ENCODE measurements around the gene SPATA24.
"Not testable (repeated sequence)": the region's sequence is repeated elsewhere in the genome, so short reads cannot be mapped to it uniquely, and the experiment has no call there.

SPATA24 gene

DNA sequence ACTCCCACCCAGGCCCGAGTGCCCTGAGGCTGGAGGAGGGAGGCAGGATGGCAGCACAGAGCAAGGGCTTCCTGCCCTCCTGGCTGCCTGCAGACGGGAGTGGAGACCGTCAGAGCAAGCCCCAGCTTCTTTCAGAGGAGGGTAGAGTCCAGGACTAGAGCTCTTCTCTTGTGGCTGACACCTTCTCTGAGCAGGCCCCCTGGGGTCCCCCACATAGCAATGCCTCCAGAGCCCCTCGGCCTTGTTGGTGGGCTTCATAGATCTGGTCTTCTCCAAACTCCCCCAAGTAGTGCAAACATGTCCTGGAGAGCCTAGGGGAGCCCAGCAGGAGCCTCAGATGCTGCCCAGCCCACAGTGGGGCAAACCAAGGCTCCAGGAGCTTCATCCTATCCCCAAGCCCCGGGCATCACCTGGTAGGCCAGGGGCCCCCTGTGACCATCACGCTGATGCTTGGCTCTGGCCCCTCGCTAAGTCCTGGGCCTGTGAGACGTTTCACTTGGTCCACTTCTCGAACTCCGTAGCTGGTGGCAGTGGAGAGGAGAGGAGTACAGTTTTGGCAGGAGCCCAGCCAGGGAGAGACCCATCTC lies 16.2 kb downstream of the SPATA24 start:
- no CpG with 5 or more reads among the region's 10 CpGs for WGBS (ENCODE audit: extremely low coverage, insufficient coverage, low lambda C conversion rate)

DNA sequence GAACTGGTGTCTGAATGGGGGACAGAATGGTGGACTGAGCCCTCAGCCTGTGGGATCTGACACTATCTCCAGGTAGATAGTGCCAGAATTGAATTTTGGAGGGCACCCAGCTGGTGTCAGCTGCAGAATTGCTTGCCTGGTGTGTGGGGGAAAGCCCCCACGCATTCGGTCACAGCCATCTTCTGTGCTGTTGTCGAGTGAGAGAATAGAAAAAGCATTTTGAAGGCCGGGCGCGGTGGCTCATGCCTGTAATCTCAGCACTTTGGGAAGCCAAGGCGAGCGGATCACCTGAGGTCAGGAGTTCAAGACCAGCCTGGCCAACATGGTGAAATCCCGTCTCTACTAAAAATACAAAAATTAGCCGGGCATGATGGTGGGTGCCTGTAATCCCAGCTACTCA lies 16.9 kb downstream of the SPATA24 start:
- H3K56ac ChIP-seq (ENCODE audit: low read length); H3K4me1 ChIP-seq (ENCODE audit: control insufficient read depth, low read depth, low read length); H3K23ac ChIP-seq (ENCODE audit: low read length); H4K5ac ChIP-seq (ENCODE audit: low read length); H3K27ac ChIP-seq (ENCODE audit: low read depth, low read length); H3K4me2 ChIP-seq (ENCODE audit: low read length); H3K36me3 ChIP-seq (ENCODE audit: control insufficient read depth, insufficient read depth, low read length); H4K8ac ChIP-seq (ENCODE audit: low read depth, low read length); H3K18ac ChIP-seq (ENCODE audit: low read length); H3K27me3 ChIP-seq (ENCODE audit: insufficient read depth, low read length, poor library complexity); DNase-seq; H2AK5ac ChIP-seq (ENCODE audit: low read length); H3K79me1 ChIP-seq (ENCODE audit: low read length); H2BK5ac ChIP-seq (ENCODE audit: low read length); H3K9ac ChIP-seq (ENCODE audit: low read length); H3K4ac ChIP-seq (ENCODE audit: low read depth, low read length); H2BK15ac ChIP-seq (replicated peaks; ENCODE audit: low read depth); H3K4me3 ChIP-seq (ENCODE audit: low read length); H3K79me2 ChIP-seq (ENCODE audit: control insufficient read depth, insufficient read depth, low read length); H2BK120ac ChIP-seq (ENCODE audit: low read depth, low read length): not testable (repeated sequence)
- WGBS (ENCODE audit: extremely low coverage, insufficient coverage, low lambda C conversion rate), result no CpG with 5 or more reads among the region's 10 CpGs

More for the DNA sequence above, 16.2 kb downstream of the SPATA24 start:
- Histone ChIP-seq H4K5ac (ENCODE audit: low read length) (no peak overlapping the region), H3K27me3 (ENCODE audit: insufficient read depth, low read length, poor library complexity) (no peaks in the 10 kb centered on the region), H3K9ac (ENCODE audit: low read length) (no peak overlapping the region), H3K27ac (ENCODE audit: low read depth, low read length) (no peak overlapping the region), H3K79me2 (ENCODE audit: control insufficient read depth, insufficient read depth, low read length) (no peaks in the 10 kb centered on the region), H4K8ac (ENCODE audit: low read depth, low read length) (no peak overlapping the region), H2BK120ac (ENCODE audit: low read depth, low read length) (no peak overlapping the region), H2BK15ac (replicated peaks; ENCODE audit: low read depth) (no peak overlapping the region), H2BK5ac (ENCODE audit: low read length) (no peak overlapping the region), H3K4me1 (ENCODE audit: control insufficient read depth, low read depth, low read length) (peaks cover 2% of the 10 kb centered on the region), H3K18ac (ENCODE audit: low read length) (no peak overlapping the region), H3K4me2 (ENCODE audit: low read length) (no peak overlapping the region), H3K4me3 (ENCODE audit: low read length) (no peak overlapping the region), H3K36me3 (ENCODE audit: control insufficient read depth, insufficient read depth, low read length) (no peaks in the 10 kb centered on the region), H3K56ac (ENCODE audit: low read length) (no peak overlapping the region), H3K23ac (ENCODE audit: low read length) (no peak overlapping the region), H2AK5ac (ENCODE audit: low read length) (no peak overlapping the region), H3K4ac (ENCODE audit: low read depth, low read length) (no peak overlapping the region), H3K79me1 (ENCODE audit: low read length) (no peaks in the 10 kb centered on the region)
- DNase-seq, result no peak

DNA sequence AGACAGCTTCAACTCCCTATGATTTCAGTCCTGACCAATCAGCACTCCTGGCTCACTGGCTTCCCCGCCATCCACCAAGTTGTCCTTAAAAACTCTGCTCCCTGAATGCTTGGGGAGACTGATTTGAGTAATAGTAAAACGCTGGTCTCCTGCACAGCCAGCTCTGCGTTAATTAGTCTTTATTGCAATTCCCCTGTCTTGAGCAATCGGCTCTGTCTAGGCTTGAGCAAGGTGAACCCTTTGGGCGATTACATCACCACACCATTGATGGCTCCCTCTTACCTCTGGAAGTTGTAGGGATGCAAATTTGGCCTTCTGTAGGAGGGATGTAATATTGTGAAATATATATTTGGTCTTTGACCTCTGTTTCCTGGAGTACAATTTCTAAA lies 17.8 kb downstream of the SPATA24 start:
- peaks cover 3% of the 10 kb centered on the region for H3K4me1 ChIP-seq (ENCODE audit: control insufficient read depth, low read depth, low read length)
- H2BK15ac ChIP-seq (replicated peaks; ENCODE audit: low read depth), result no peak overlapping the region
- no peaks in the 10 kb centered on the region for H3K79me2 ChIP-seq (ENCODE audit: control insufficient read depth, insufficient read depth, low read length)
- no peak overlapping the region for H2BK120ac ChIP-seq (ENCODE audit: low read depth, low read length)
- no peak for DNase-seq
- H3K27me3 ChIP-seq (ENCODE audit: insufficient read depth, low read length, poor library complexity), result no peaks in the 10 kb centered on the region
- H4K8ac ChIP-seq (ENCODE audit: low read depth, low read length), result no peak overlapping the region
- H3K23ac ChIP-seq (ENCODE audit: low read length), result no peak overlapping the region
- H3K4ac ChIP-seq (ENCODE audit: low read depth, low read length), result no peak overlapping the region
- no peaks in the 10 kb centered on the region for H3K36me3 ChIP-seq (ENCODE audit: control insufficient read depth, insufficient read depth, low read length)
- WGBS (ENCODE audit: extremely low coverage, insufficient coverage, low lambda C conversion rate), result no CpG with 5 or more reads among the region's 5 CpGs
- no peaks in the 10 kb centered on the region for H3K79me1 ChIP-seq (ENCODE audit: low read length)
- no peak overlapping the region for H3K4me2 ChIP-seq (ENCODE audit: low read length)
- no peak overlapping the region for H3K18ac ChIP-seq (ENCODE audit: low read length)
- H3K4me3 ChIP-seq (ENCODE audit: low read length), result no peak overlapping the region
- H2BK5ac ChIP-seq (ENCODE audit: low read length), result no peak overlapping the region
- H3K9ac ChIP-seq (ENCODE audit: low read length), result no peak overlapping the region
- no peak overlapping the region for H4K5ac ChIP-seq (ENCODE audit: low read length)
- H2AK5ac ChIP-seq (ENCODE audit: low read length), result no peak overlapping the region
- H3K56ac ChIP-seq (ENCODE audit: low read length), result no peak overlapping the region
- no peak overlapping the region for H3K27ac ChIP-seq (ENCODE audit: low read depth, low read length)

DNA sequence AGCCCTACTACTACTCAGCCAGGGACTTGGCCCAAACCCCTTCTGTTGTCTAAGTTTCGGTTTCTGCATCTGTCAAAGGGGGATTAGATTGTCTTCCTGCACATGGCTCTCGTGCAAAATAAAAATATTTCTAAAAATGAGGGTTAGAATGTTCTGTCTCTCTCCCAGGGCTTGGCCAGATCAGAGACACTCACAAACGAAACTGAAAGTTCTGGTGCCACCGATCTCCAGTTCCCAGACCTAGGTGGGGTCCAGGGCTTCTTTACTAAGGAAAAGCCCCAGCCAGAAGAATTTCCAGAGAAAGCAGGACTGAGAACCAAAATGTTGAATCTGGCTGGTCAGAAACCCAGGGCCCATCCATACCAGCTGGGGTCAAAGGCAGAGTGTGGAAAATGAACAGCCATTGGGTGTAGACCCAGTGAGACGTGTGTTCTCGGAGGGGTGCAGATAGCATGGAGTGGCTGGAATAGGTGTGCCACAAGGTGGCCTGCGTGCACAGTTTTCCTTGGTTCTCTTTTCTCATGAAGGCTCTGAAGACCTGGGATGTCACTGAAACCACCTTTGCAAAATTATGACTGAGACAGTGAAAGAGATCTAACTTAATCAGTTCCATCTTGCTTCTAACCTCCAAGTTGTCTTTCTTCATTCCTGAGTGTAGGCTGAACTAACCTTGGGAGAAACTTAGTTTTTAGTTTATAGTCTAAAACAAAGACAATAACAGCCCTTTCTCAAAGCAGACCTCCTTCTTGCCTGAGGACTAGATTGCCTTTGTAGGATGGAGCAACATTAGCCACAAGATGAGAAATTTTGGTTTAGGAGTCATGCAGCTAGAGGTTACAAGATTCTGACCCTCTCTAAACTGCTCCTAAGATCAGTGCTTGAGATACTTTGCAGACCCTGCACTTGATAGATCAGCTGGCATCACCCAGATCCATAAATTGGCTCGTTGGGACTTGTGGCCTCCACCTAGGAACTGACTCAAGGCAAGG lies 18.5 kb downstream of the SPATA24 start:
- Histone ChIP-seq H2AK5ac (ENCODE audit: low read length) (no peak overlapping the region), H2BK5ac (ENCODE audit: low read length) (no peak overlapping the region), H3K27me3 (ENCODE audit: insufficient read depth, low read length, poor library complexity) (no peaks in the 10 kb centered on the region), H3K4ac (ENCODE audit: low read depth, low read length) (no peak overlapping the region), H3K4me3 (ENCODE audit: low read length) (no peak overlapping the region), H4K8ac (ENCODE audit: low read depth, low read length) (no peak overlapping the region), H3K79me2 (ENCODE audit: control insufficient read depth, insufficient read depth, low read length) (no peaks in the 10 kb centered on the region), H3K36me3 (ENCODE audit: control insufficient read depth, insufficient read depth, low read length) (no peaks in the 10 kb centered on the region), H3K23ac (ENCODE audit: low read length) (no peak overlapping the region), H3K56ac (ENCODE audit: low read length) (no peak overlapping the region), H3K4me1 (ENCODE audit: control insufficient read depth, low read depth, low read length) (peaks cover 3% of the 10 kb centered on the region), H3K79me1 (ENCODE audit: low read length) (no peaks in the 10 kb centered on the region), H4K5ac (ENCODE audit: low read length) (no peak overlapping the region), H3K18ac (ENCODE audit: low read length) (no peak overlapping the region), H3K27ac (ENCODE audit: low read depth, low read length) (no peak overlapping the region), H2BK120ac (ENCODE audit: low read depth, low read length) (no peak overlapping the region), H3K4me2 (ENCODE audit: low read length) (no peak overlapping the region), H2BK15ac (replicated peaks; ENCODE audit: low read depth) (no peak overlapping the region), H3K9ac (ENCODE audit: low read length) (no peak overlapping the region)
- no CpG with 5 or more reads among the region's 8 CpGs for WGBS (ENCODE audit: extremely low coverage, insufficient coverage, low lambda C conversion rate)
- DNase-seq, result no peak

DNA sequence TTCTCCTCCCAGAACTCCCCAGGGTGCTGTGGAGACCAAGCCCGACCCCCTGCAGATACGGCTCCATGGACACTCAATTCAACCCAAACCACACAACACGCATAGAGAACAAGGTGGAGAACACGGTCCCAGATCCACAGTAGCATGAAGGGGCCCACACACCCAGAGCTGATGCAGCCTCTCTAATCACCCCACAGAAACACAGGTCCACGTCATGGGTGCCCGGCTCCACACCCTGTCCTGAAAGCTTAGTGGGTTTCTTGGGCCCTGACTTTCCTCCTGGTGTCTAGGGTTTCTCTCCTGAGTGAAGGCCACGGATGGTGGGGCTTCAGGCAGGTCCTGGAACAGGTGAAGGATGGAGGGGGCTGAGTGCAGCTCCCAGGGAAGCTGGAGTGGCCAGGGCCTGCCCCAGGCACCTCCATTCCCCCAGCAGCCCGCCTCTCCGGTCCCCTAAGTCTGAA lies 19.3 kb downstream of the SPATA24 start:
- Histone ChIP-seq H3K9ac (ENCODE audit: low read length) (no peak overlapping the region), H3K4me2 (ENCODE audit: low read length) (no peak overlapping the region), H3K27ac (ENCODE audit: low read depth, low read length) (no peak overlapping the region), H3K4ac (ENCODE audit: low read depth, low read length) (no peak overlapping the region), H4K8ac (ENCODE audit: low read depth, low read length) (no peak overlapping the region), H4K5ac (ENCODE audit: low read length) (no peak overlapping the region), H3K79me2 (ENCODE audit: control insufficient read depth, insufficient read depth, low read length) (no peaks in the 10 kb centered on the region), H3K23ac (ENCODE audit: low read length) (no peak overlapping the region), H3K4me1 (ENCODE audit: control insufficient read depth, low read depth, low read length) (peaks cover 3% of the 10 kb centered on the region), H3K4me3 (ENCODE audit: low read length) (no peak overlapping the region), H2AK5ac (ENCODE audit: low read length) (no peak overlapping the region), H2BK5ac (ENCODE audit: low read length) (no peak overlapping the region), H2BK15ac (replicated peaks; ENCODE audit: low read depth) (no peak overlapping the region), H3K18ac (ENCODE audit: low read length) (no peak overlapping the region), H3K56ac (ENCODE audit: low read length) (no peak overlapping the region), H2BK120ac (ENCODE audit: low read depth, low read length) (no peak overlapping the region), H3K27me3 (ENCODE audit: insufficient read depth, low read length, poor library complexity) (no peaks in the 10 kb centered on the region), H3K79me1 (ENCODE audit: low read length) (no peaks in the 10 kb centered on the region), H3K36me3 (ENCODE audit: control insufficient read depth, insufficient read depth, low read length) (no peaks in the 10 kb centered on the region)
- no peak for DNase-seq
- WGBS (ENCODE audit: extremely low coverage, insufficient coverage, low lambda C conversion rate), result no CpG with 5 or more reads among the region's 9 CpGs

Data from mesendoderm (in vitro differentiated cells).